NCI-H526 (cell line): ENCODE data around the gene KLF6.

Source experiments
- DNase-seq, 2 experiments: peaks; one replicate each; lab custom pipeline; 2025; lab: John Stamatoyannopoulos, UW

Gene KLF6

GRCh38 chr10:3787816-3788215, 2.8 kb upstream of the KLF6 start:
- no peak for DNase-seq

- no peak for DNase-seq
Measured at GRCh38 chr10:3787016-3787400, 2.0 kb upstream of the KLF6 start.

GRCh38 chr10:3786295-3787015, 1.4 kb upstream of the KLF6 start:
- DNase-seq = no peak

GRCh38 chr10:3785851-3786271, 852 bp upstream of the KLF6 start:
- peak in 1 of 2 experiments; percentile 36 for DNase-seq

- peak; percentile 83 to 95 for DNase-seq
Measured at GRCh38 chr10:3785251-3785850, 342 bp upstream of the KLF6 start.

- peak; percentile 11 to 53 for DNase-seq
Measured at GRCh38 chr10:3783682-3784432, 1.2 kb downstream of the KLF6 start.

- DNase-seq = peak; percentile 26 to 30
Measured at GRCh38 chr10:3783316-3783681, 1.7 kb downstream of the KLF6 start.

GRCh38 chr10:3782451-3783315, 2.3 kb downstream of the KLF6 start:
- DNase-seq = no peak

- no peak for DNase-seq
Measured at GRCh38 chr10:3782146-3782450, 2.9 kb downstream of the KLF6 start.

GRCh38 chr10:3781468-3782145, 3.4 kb downstream of the KLF6 start:
- DNase-seq = no peak

- DNase-seq = no peak
Measured at GRCh38 chr10:3780771-3781467, 4.1 kb downstream of the KLF6 start.

- DNase-seq = no peak
Measured at GRCh38 chr10:3780021-3780770, 4.8 kb downstream of the KLF6 start.

GRCh38 chr10:3779158-3779741, 5.8 kb downstream of the KLF6 start:
- no peak for DNase-seq

- DNase-seq = no peak
Measured at GRCh38 chr10:3778692-3779157, 6.3 kb downstream of the KLF6 start.

GRCh38 chr10:3777981-3778691, 6.9 kb downstream of the KLF6 start:
- DNase-seq = no peak

- peak in 1 of 2 experiments; percentile 22 for DNase-seq
Measured at GRCh38 chr10:3776796-3777571, 8.0 kb downstream of the KLF6 start.

- no peak for DNase-seq
Measured at GRCh38 chr10:3775696-3776551, 9.1 kb downstream of the KLF6 start.
